ENCODE data around the gene SCN4A.

- TF ChIP-seq POLR2A (IDR thresholded peaks at IDR 0.05; ENCODE audit: low read length) (no peak), GATA1 (IDR thresholded peaks at IDR 0.05; ENCODE audit: low read depth, low read length) (no peak)
These were observed 17.1 kb upstream of the SCN4A start for GRCh38 chr17:63989622-63990345.
